Measurements from ENCODE around the gene PAIP2. TPM values are rescaled to one million over a fixed set of nuclear protein-coding genes. Genes with fewer than 3 reads are reported as not detected.

Gene PAIP2
- total RNA-seq, 1 donor from 2014 or later: 88.2 TPM

- TF ChIP-seq, protein P1, sequence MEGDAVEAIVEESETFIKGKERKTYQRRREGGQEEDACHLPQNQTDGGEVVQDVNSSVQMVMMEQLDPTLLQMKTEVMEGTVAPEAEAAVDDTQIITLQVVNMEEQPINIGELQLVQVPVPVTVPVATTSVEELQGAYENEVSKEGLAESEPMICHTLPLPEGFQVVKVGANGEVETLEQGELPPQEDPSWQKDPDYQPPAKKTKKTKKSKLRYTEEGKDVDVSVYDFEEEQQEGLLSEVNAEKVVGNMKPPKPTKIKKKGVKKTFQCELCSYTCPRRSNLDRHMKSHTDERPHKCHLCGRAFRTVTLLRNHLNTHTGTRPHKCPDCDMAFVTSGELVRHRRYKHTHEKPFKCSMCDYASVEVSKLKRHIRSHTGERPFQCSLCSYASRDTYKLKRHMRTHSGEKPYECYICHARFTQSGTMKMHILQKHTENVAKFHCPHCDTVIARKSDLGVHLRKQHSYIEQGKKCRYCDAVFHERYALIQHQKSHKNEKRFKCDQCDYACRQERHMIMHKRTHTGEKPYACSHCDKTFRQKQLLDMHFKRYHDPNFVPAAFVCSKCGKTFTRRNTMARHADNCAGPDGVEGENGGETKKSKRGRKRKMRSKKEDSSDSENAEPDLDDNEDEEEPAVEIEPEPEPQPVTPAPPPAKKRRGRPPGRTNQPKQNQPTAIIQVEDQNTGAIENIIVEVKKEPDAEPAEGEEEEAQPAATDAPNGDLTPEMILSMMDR (IDR thresholded peaks at IDR 0.05; ENCODE audit: unreplicated experiment): no peak
- H3K36me3 Mint-ChIP-seq: no peaks in the 10 kb centered on the region
- DNase-seq (ENCODE audit: low spot score in 2 of 2, unreplicated experiment in 2 of 2): no peak
- no peaks in the 10 kb centered on the region for H3K27me3 Mint-ChIP-seq (ENCODE audit: low read depth)
- peak overlapping the region; percentile 99 for H3K27ac Mint-ChIP-seq
- H3K4me3 Mint-ChIP-seq: peak overlapping the region; percentile 98
- no peaks in the 10 kb centered on the region for H3K9me3 Mint-ChIP-seq
- H3K4me1 Mint-ChIP-seq: peaks cover 46% of the 10 kb centered on the region
Observed at GRCh38 chr5:139295346-139296057, 46.2 kb upstream of the PAIP2 start.

DNA sequence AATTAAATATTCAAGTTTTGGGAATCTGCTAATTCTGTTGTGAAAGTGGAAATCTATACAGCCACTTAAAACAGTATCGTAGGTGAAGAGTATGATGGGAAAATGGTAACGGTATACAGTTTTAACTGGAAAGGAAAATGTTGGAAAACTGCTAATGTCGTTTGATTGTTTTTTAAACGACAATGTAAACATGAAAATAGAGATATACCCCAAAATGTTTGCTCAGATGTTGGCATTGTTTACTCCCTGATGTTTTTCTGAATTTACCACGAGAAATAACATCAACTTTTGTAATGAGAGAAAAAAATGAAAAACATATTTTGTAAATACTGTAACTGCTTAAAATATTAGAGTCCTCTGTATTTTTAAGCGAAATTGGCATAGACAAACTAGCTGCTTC lies 45.5 kb upstream of the PAIP2 start:
- TF ChIP-seq, protein P1 (IDR thresholded peaks at IDR 0.05; ENCODE audit: unreplicated experiment): no peak
- no peak for DNase-seq (ENCODE audit: low spot score in 2 of 2, unreplicated experiment in 2 of 2)
- Mint-ChIP-seq H3K27ac (peak overlapping the region; percentile 16), H3K9me3 (no peaks in the 10 kb centered on the region), H3K36me3 (no peaks in the 10 kb centered on the region), H3K4me3 (peak overlapping the region; percentile 24), H3K27me3 (ENCODE audit: low read depth) (no peaks in the 10 kb centered on the region), H3K4me1 (peaks cover 46% of the 10 kb centered on the region)

DNA sequence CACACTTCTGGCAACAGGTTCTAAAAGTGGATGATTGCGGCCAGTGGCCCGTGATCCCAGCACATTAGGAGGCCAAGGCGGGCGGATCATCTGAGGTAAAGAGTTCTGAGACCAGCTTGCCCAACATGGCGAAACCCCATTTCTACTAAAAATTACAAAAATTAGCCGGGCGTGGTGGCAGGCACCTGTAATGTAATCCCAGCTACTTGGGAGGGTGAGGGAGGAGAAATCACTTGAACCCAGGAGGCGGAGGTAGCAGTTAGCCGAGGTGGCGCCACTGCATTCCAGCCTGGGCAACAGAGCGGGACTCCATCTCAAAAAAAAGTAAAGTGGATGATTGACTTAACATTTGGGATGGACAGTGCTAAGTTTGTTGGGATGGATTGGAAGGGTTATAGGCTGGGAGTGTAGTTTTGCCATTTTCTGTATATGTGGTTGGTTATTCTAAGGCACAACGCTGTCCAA lies 44.8 kb upstream of the PAIP2 start:
- H3K27me3 Mint-ChIP-seq (ENCODE audit: low read depth): no peaks in the 10 kb centered on the region
- no peaks in the 10 kb centered on the region for H3K9me3 Mint-ChIP-seq
- H3K4me1 Mint-ChIP-seq: peaks cover 51% of the 10 kb centered on the region
- H3K36me3 Mint-ChIP-seq: no peaks in the 10 kb centered on the region
- H3K4me3 Mint-ChIP-seq: peak overlapping the region; percentile 29
- H3K27ac Mint-ChIP-seq: peak overlapping the region; percentile 83
- TF ChIP-seq, protein P1 (IDR thresholded peaks at IDR 0.05; ENCODE audit: unreplicated experiment): no peak
- no peak for DNase-seq (ENCODE audit: low spot score in 2 of 2, unreplicated experiment in 2 of 2)

GRCh38 chr5:139297439-139298133 lies 44.1 kb upstream of the PAIP2 start:
- H3K36me3 Mint-ChIP-seq: no peaks in the 10 kb centered on the region
- H3K27me3 Mint-ChIP-seq (ENCODE audit: low read depth): no peaks in the 10 kb centered on the region

GRCh38 chr5:139298242-139298641 lies 43.4 kb upstream of the PAIP2 start:
- Mint-ChIP-seq H3K4me1 (peaks cover 61% of the 10 kb centered on the region), H3K36me3 (no peaks in the 10 kb centered on the region), H3K9me3 (no peaks in the 10 kb centered on the region), H3K27me3 (ENCODE audit: low read depth) (no peaks in the 10 kb centered on the region), H3K4me3 (no peak overlapping the region), H3K27ac (no peak overlapping the region)
- no peak for DNase-seq (ENCODE audit: low spot score in 2 of 2, unreplicated experiment in 2 of 2)
- TF ChIP-seq, protein P1 (IDR thresholded peaks at IDR 0.05; ENCODE audit: unreplicated experiment): no peak

More at GRCh38 chr5:139297439-139298133, 44.1 kb upstream of the PAIP2 start:
- Mint-ChIP-seq H3K4me1 (peaks cover 55% of the 10 kb centered on the region), H3K4me3 (peak overlapping the region; percentile 29), H3K27ac (peak overlapping the region; percentile 33), H3K9me3 (no peaks in the 10 kb centered on the region)
- TF ChIP-seq, protein P1 (IDR thresholded peaks at IDR 0.05; ENCODE audit: unreplicated experiment): no peak
- no peak for DNase-seq (ENCODE audit: low spot score in 2 of 2, unreplicated experiment in 2 of 2)
